IMR-90 (cell line): Measurements from ENCODE around the gene KCNAB2. TPM values are rescaled to one million over a fixed set of nuclear protein-coding genes. Genes with fewer than 3 reads are reported as not detected.
"Not testable (repeated sequence)": the region's sequence is repeated elsewhere in the genome, so short reads cannot be mapped to it uniquely, and the experiment has no call there.

Experiments
- ATAC-seq: fragments of 200-7000 bp; cut with Tn5 transposase; 2 replicates; pipeline ENCODE4 v1.9.1; 2020; ENCODE audit warnings: low read depth, mild to moderate bottlenecking, moderate library complexity
- BruUV-seq: library from RNA; stranded (reverse); fragments of 400-500 nt; replicated peaks from 2 replicates; lab custom pipeline; 2021; lab: Mats Ljungman, UMichigan
- CTCF ChIA-PET: fragments of 300-600 bp; formaldehyde crosslinking; extraction: SDS; loops from one replicate; lab custom pipeline; 2021; ENCODE audit warnings: antibody characterized with exemption; lab: Yijun Ruan, JAX
- POLR2A ChIA-PET: fragments of 300-600 bp; sonication (Branson Sonifier 250); formaldehyde crosslinking; loops from one replicate; lab custom pipeline; 2022; ENCODE audit warnings: antibody characterized with exemption; ENCODE audit not compliant: unreplicated experiment; lab: Charles Lee
- DNase-seq: peaks from one replicate; pipeline ENCODE4 v3.0.0; 2013
- H2AFZ ChIP-seq: replicated peaks from 2 replicates; pipeline ENCODE3; 2013; ENCODE audit warnings: low read length, mild to moderate bottlenecking; ENCODE audit not compliant: poor library complexity
- H2AK5ac ChIP-seq: 2 replicates; pipeline ENCODE4 v1.6.1; 2013; ENCODE audit warnings: low read depth, low read length, inconsistent platforms
- H2AK9ac ChIP-seq: replicated peaks from 2 replicates; pipeline ENCODE3; 2013; ENCODE audit warnings: mild to moderate bottlenecking, low read depth, low read length, moderate library complexity; ENCODE audit not compliant: poor library complexity
- H2BK120ac ChIP-seq: 2 replicates; pipeline ENCODE4 v1.6.1; 2013; ENCODE audit warnings: low read depth, low read length, inconsistent platforms
- H2BK15ac ChIP-seq: 3 replicates; pipeline ENCODE4 v1.6.1; 2013; ENCODE audit warnings: low read depth, low read length, inconsistent platforms
- H2BK20ac ChIP-seq: 2 replicates; pipeline ENCODE4 v1.6.1; 2013; ENCODE audit warnings: low read depth, mild to moderate bottlenecking, inconsistent platforms, low read length, moderate library complexity
- H2BK5ac ChIP-seq: 2 replicates; pipeline ENCODE4 v1.6.1; 2013; ENCODE audit warnings: mild to moderate bottlenecking, low read depth, low read length, inconsistent platforms; ENCODE audit not compliant: poor library complexity, severe bottlenecking
- H3K14ac ChIP-seq: replicated peaks from 2 replicates; pipeline ENCODE4 v1.6.1; 2013; ENCODE audit warnings: low read depth, low read length, inconsistent platforms
- H3K18ac ChIP-seq: 2 replicates; pipeline ENCODE4 v1.6.1; 2013; ENCODE audit warnings: low read depth, low read length, control low read depth
- H3K23ac ChIP-seq: 2 replicates; pipeline ENCODE4 v1.6.1; 2013; ENCODE audit warnings: low read depth, low read length, inconsistent platforms
- H3K27ac ChIP-seq: 2 replicates; pipeline ENCODE4 v1.5.1; 2013; ENCODE audit warnings: mild to moderate bottlenecking, control low read depth, low read length; ENCODE audit not compliant: insufficient read depth
- H3K27me3 ChIP-seq: 2 replicates; pipeline ENCODE4 v1.6.1; 2013; ENCODE audit warnings: low read length; ENCODE audit not compliant: control insufficient read depth, insufficient read depth
- H3K36me3 ChIP-seq: 2 replicates; pipeline ENCODE4 v1.6.1; 2013; ENCODE audit warnings: low read length, mixed read lengths; ENCODE audit not compliant: control insufficient read depth, insufficient read depth
- H3K4ac ChIP-seq: 2 replicates; pipeline ENCODE4 v1.6.1; 2013; ENCODE audit warnings: low read depth, low read length, inconsistent platforms
- H3K4me1 ChIP-seq: 2 replicates; pipeline ENCODE4 v1.6.1; 2013; ENCODE audit warnings: low read length, mixed read lengths; ENCODE audit not compliant: control insufficient read depth, insufficient read depth
- H3K4me2 ChIP-seq: 2 replicates; pipeline ENCODE4 v1.6.1; 2013; ENCODE audit warnings: low read depth, mild to moderate bottlenecking, control low read depth, low read length, moderate library complexity
- H3K4me3 ChIP-seq: 2 replicates; pipeline ENCODE4 v1.5.1; 2013; ENCODE audit warnings: low read depth, mild to moderate bottlenecking, control low read depth, low read length, moderate library complexity; ENCODE audit not compliant: insufficient read depth
- H3K56ac ChIP-seq: 2 replicates; pipeline ENCODE4 v1.6.1; 2013; ENCODE audit warnings: low read length, inconsistent platforms; ENCODE audit not compliant: insufficient read depth; ENCODE audit errors: extremely low read depth
- H3K79me1 ChIP-seq, 2 experiments: 2 replicates each; pipeline ENCODE4 v1.6.1; 2013; ENCODE audit warnings: low read length in 2 of 2, inconsistent platforms in 1 of 2, low read depth in 1 of 2
- H3K9ac ChIP-seq: 2 replicates; pipeline ENCODE4 v1.6.1; 2013; ENCODE audit warnings: low read depth, low read length, control low read depth
- H3K9me1 ChIP-seq: 2 replicates; pipeline ENCODE4 v1.6.1; 2013; ENCODE audit warnings: low read length, inconsistent platforms; ENCODE audit not compliant: insufficient read depth
- H3K9me3 ChIP-seq: 2 replicates; pipeline ENCODE4 v1.6.1; 2013; ENCODE audit warnings: low read length; ENCODE audit not compliant: control insufficient read depth, insufficient read depth
- H4K20me1 ChIP-seq: 2 replicates; pipeline ENCODE4 v1.6.1; 2013; ENCODE audit warnings: low read length, inconsistent platforms; ENCODE audit not compliant: insufficient read depth
- H4K5ac ChIP-seq: 2 replicates; pipeline ENCODE4 v1.6.1; 2013; ENCODE audit warnings: mild to moderate bottlenecking, low read depth, low read length, control low read depth
- H4K8ac ChIP-seq, 2 experiments: 2 replicates each; pipeline ENCODE4 v1.6.1; 2013; ENCODE audit warnings: low read depth in 2 of 2, low read length in 2 of 2, control low read depth in 1 of 2, inconsistent platforms in 1 of 2
- H4K91ac ChIP-seq: 2 replicates; pipeline ENCODE4 v1.6.1; 2013; ENCODE audit warnings: low read depth, low read length, inconsistent platforms; ENCODE audit not compliant: insufficient read depth
- WGBS, 2 experiments: methylation state at CpG; one replicate each; pipeline versions ENCODE4 v1.1.5 to v1.1.7; 2013; ENCODE audit warnings: missing lambda C conversion rate in 2 of 2; ENCODE audit not compliant: insufficient read length in 1 of 2; ENCODE audit errors: extremely low coverage in 2 of 2; 5-methylcytosine and 5-hydroxymethylcytosine counted together
- dilution Hi-C: fragments of 300-500 bp; cut with HindIII; formaldehyde crosslinking; loops from one replicate; pipeline ENCODE4 v1.14.3; 2018; ENCODE audit warnings: low sequenced_read_pairs; ENCODE audit not compliant: unreplicated experiment
- in situ Hi-C: fragments of 300-500 bp; cut with MboI; formaldehyde crosslinking; loops from 3 replicates; pipeline ENCODE4 v1.14.3; 2019; ENCODE audit warnings: low sequenced_read_pairs, inconsistent platforms, mixed read lengths
- intact Hi-C: fragments of 100-400 bp; cut with micrococcal nuclease; formaldehyde crosslinking; loops from 2 replicates; pipeline ENCODE4 v1.10.0; 2022
- polyA plus RNA-seq, 3 experiments: library from polyadenylated mRNA; depleted of rRNA; stranded (reverse); fragments of >200 nt; gene quantifications; 2 replicates each; pipeline ENCODE4 v1.2.3, GENCODE V29; 2012; ENCODE audit warnings: low replicate concordance in 1 of 3
- total RNA-seq: library from RNA; depleted of rRNA; stranded (reverse); fragments of >200 nt; gene quantifications from 2 replicates; pipeline ENCODE4 v1.2.3, GENCODE V29; 2012

KCNAB2 gene
- total and polyA plus RNA-seq, 2 of the 4 experiments (the other 2 are of a cell fraction): 1.3 to 4.2 TPM

GRCh38 chr1:6017654-6018053 is 28.0 kb upstream of the KCNAB2 start:
- H3K14ac ChIP-seq, H2AFZ ChIP-seq, H3K27ac ChIP-seq, dilution Hi-C loops, H3K27me3 ChIP-seq, H4K91ac ChIP-seq, in situ Hi-C loops, H4K20me1 ChIP-seq, H4K5ac ChIP-seq, H3K36me3 ChIP-seq, H3K9ac ChIP-seq, BruUV-seq, H3K18ac ChIP-seq, H2AK5ac ChIP-seq, H2AK9ac ChIP-seq, H3K4me1 ChIP-seq, H4K8ac ChIP-seq, DNase-seq, H2BK15ac ChIP-seq, H2BK120ac ChIP-seq, H3K9me3 ChIP-seq, H3K56ac ChIP-seq, CTCF ChIA-PET, intact Hi-C loops, H2BK5ac ChIP-seq, H3K4me3 ChIP-seq, H2BK20ac ChIP-seq, H3K4ac ChIP-seq, ATAC-seq, H3K23ac ChIP-seq, POLR2A ChIA-PET, H3K4me2 ChIP-seq, H3K79me1 ChIP-seq, H3K9me1 ChIP-seq: not testable (repeated sequence)
- WGBS, 2 experiments: 95% methylated on average over 4 of the region's 7 CpGs; no CpG with 5 or more reads in 1 of the 2 experiments
